ENCODE data around the gene THBS4. TPM values are rescaled to one million over a fixed set of nuclear protein-coding genes. Genes with fewer than 3 reads are reported as not detected.

THBS4 gene
- total and polyA plus RNA-seq, 2 experiments from 2014 or later = 0.80 TPM; not detected in 1

- H3K9me3 ChIP-seq (ENCODE audit: low read depth) = no peaks in the 10 kb centered on the region
- TF ChIP-seq EZH2phosphoT487 (IDR thresholded peaks at IDR 0.05; ENCODE audit: low read depth, severe bottlenecking, unreplicated experiment) = no peak
- no peak for TF ChIP-seq EZH2 (IDR thresholded peaks at IDR 0.05; ENCODE audit: borderline replicate concordance)
- TF ChIP-seq CTCF (IDR thresholded peaks at IDR 0.05; ENCODE audit: poor library complexity) = no peak
- 96% methylated on average over 18 of the region's 18 CpGs for WGBS (ENCODE audit: low lambda C conversion rate, missing lambda C conversion rate)
These were observed 24.3 kb downstream of the THBS4 start for GRCh38 chr5:80059354-80059980.

GRCh38 chr5:80060966-80061365, 25.8 kb downstream of the THBS4 start:
- DNase-seq (ENCODE audit: low spot score) = no peak
- H3K79me2 ChIP-seq = no peaks in the 10 kb centered on the region
- H4K20me1 ChIP-seq (ENCODE audit: insufficient read depth, poor library complexity, severe bottlenecking) = no peaks in the 10 kb centered on the region
- H2AFZ ChIP-seq = no peak overlapping the region
- WGBS (ENCODE audit: low lambda C conversion rate, missing lambda C conversion rate) = 51% methylated on average over 4 of the region's 4 CpGs
- H3K4me2 ChIP-seq = no peak overlapping the region
- no peak overlapping the region for H3K27ac ChIP-seq
- no peaks in the 10 kb centered on the region for H3K4me1 ChIP-seq (ENCODE audit: insufficient read depth)
- H3K9me2 ChIP-seq (replicated peaks; ENCODE audit: insufficient read depth) = no peaks in the 10 kb centered on the region
- no peak for TF ChIP-seq EZH2phosphoT487 (IDR thresholded peaks at IDR 0.05; ENCODE audit: low read depth, severe bottlenecking, unreplicated experiment)
- TF ChIP-seq EZH2 (IDR thresholded peaks at IDR 0.05; ENCODE audit: borderline replicate concordance) = no peak
- no peak for TF ChIP-seq CTCF (IDR thresholded peaks at IDR 0.05; ENCODE audit: poor library complexity)
- no peaks in the 10 kb centered on the region for H3K9me3 ChIP-seq (ENCODE audit: low read depth)
- H3K27me3 ChIP-seq = no peaks in the 10 kb centered on the region
- no peaks in the 10 kb centered on the region for H3K36me3 ChIP-seq (replicated peaks; ENCODE audit: insufficient read depth, low read depth)
- no peak overlapping the region for H3K4me3 ChIP-seq

More at GRCh38 chr5:80059354-80059980, 24.3 kb downstream of the THBS4 start:
- H3K4me3 ChIP-seq = no peak overlapping the region
- H3K27ac ChIP-seq = no peak overlapping the region
- H4K20me1 ChIP-seq (ENCODE audit: insufficient read depth, poor library complexity, severe bottlenecking) = no peaks in the 10 kb centered on the region
- no peaks in the 10 kb centered on the region for H3K79me2 ChIP-seq
- H3K27me3 ChIP-seq = no peaks in the 10 kb centered on the region
- no peaks in the 10 kb centered on the region for H3K9me2 ChIP-seq (replicated peaks; ENCODE audit: insufficient read depth)
- no peaks in the 10 kb centered on the region for H3K36me3 ChIP-seq (replicated peaks; ENCODE audit: insufficient read depth, low read depth)
- H3K4me1 ChIP-seq (ENCODE audit: insufficient read depth) = no peaks in the 10 kb centered on the region
- H2AFZ ChIP-seq = no peak overlapping the region
- no peak overlapping the region for H3K4me2 ChIP-seq
- no peak for DNase-seq (ENCODE audit: low spot score)

GRCh38 chr5:80061547-80061946, 26.4 kb downstream of the THBS4 start:
- no peak for DNase-seq (ENCODE audit: low spot score)
- TF ChIP-seq EZH2phosphoT487 (IDR thresholded peaks at IDR 0.05; ENCODE audit: low read depth, severe bottlenecking, unreplicated experiment) (no peak), EZH2 (IDR thresholded peaks at IDR 0.05; ENCODE audit: borderline replicate concordance) (no peak), CTCF (IDR thresholded peaks at IDR 0.05; ENCODE audit: poor library complexity) (no peak)
- Histone ChIP-seq H3K79me2 (no peaks in the 10 kb centered on the region), H3K4me3 (no peak overlapping the region), H3K9me2 (replicated peaks; ENCODE audit: insufficient read depth) (no peaks in the 10 kb centered on the region), H3K4me1 (ENCODE audit: insufficient read depth) (no peaks in the 10 kb centered on the region), H3K9me3 (ENCODE audit: low read depth) (no peaks in the 10 kb centered on the region), H2AFZ (no peak overlapping the region), H4K20me1 (ENCODE audit: insufficient read depth, poor library complexity, severe bottlenecking) (no peaks in the 10 kb centered on the region), H3K27ac (no peak overlapping the region), H3K4me2 (no peak overlapping the region), H3K27me3 (no peaks in the 10 kb centered on the region), H3K36me3 (replicated peaks; ENCODE audit: insufficient read depth, low read depth) (no peaks in the 10 kb centered on the region)
- 60% methylated on average over 4 of the region's 4 CpGs for WGBS (ENCODE audit: low lambda C conversion rate, missing lambda C conversion rate)

All from hepatocyte (in vitro differentiated cells).